Astrocyte (in vitro differentiated cells and primary cell): ENCODE measurements around the gene GPSM3. TPM values are rescaled to one million over a fixed set of nuclear protein-coding genes. Genes with fewer than 3 reads are reported as not detected.

Experiments
- DNase-seq: peaks from one replicate; pipeline ENCODE4 v3.0.0-alpha.2; 2010; ENCODE audit warnings: low read depth
- FAIRE-seq: peaks from 2 replicates; lab custom pipeline; 2011; peaks lifted over from hg19 to GRCh38; lab: Jason Lieb, UNC
- H2AFZ ChIP-seq: 2 replicates; pipeline ENCODE4 v1.6.0; 2012; ENCODE audit warnings: low read depth, low read length, inconsistent platforms
- H3K27ac ChIP-seq: 2 replicates; pipeline ENCODE4 v1.5.1; 2011; ENCODE audit warnings: low read depth, low read length, inconsistent platforms
- H3K27me3 ChIP-seq: 2 replicates; pipeline ENCODE4 v1.6.0; 2011; ENCODE audit warnings: low read length, inconsistent platforms; ENCODE audit not compliant: insufficient read depth
- H3K36me3 ChIP-seq: 2 replicates; pipeline ENCODE4 v1.5.1; 2011; ENCODE audit warnings: low read length, inconsistent platforms; ENCODE audit not compliant: insufficient read depth
- H3K4me1 ChIP-seq: 2 replicates; pipeline ENCODE4 v1.5.1; 2011; ENCODE audit warnings: low read length, inconsistent platforms; ENCODE audit not compliant: insufficient read depth
- H3K4me2 ChIP-seq: 2 replicates; pipeline ENCODE4 v1.6.0; 2012; ENCODE audit warnings: low read length, inconsistent platforms
- H3K4me3 ChIP-seq: 2 replicates; pipeline ENCODE4 v1.5.1; 2011; ENCODE audit warnings: low read depth, mild to moderate bottlenecking, low read length, inconsistent platforms; ENCODE audit not compliant: insufficient read depth
- H3K79me2 ChIP-seq: 2 replicates; pipeline ENCODE4 v1.6.0; 2012; ENCODE audit warnings: mild to moderate bottlenecking, low read length, inconsistent platforms; ENCODE audit not compliant: insufficient read depth
- H3K9ac ChIP-seq: 2 replicates; pipeline ENCODE4 v1.6.0; 2012; ENCODE audit warnings: mild to moderate bottlenecking, low read length, inconsistent platforms
- H3K9me3 ChIP-seq: 2 replicates; pipeline ENCODE4 v1.5.1; 2012; ENCODE audit warnings: low read depth, mild to moderate bottlenecking, low read length, inconsistent platforms; ENCODE audit not compliant: insufficient read depth
- H4K20me1 ChIP-seq: 2 replicates; pipeline ENCODE4 v1.6.0; 2012; ENCODE audit warnings: low read length, inconsistent platforms; ENCODE audit not compliant: insufficient read depth
- H3K27ac Mint-ChIP-seq: one replicate; pipeline ENCODE4 v1.8.0; 2021; ENCODE audit warnings: mild to moderate bottlenecking, mixed read lengths; ENCODE audit not compliant: unreplicated experiment
- H3K27me3 Mint-ChIP-seq: one replicate; pipeline ENCODE4 v1.8.0; 2021; ENCODE audit warnings: low read depth, mixed read lengths; ENCODE audit not compliant: unreplicated experiment
- H3K36me3 Mint-ChIP-seq: one replicate; pipeline ENCODE4 v1.8.0; 2021; ENCODE audit warnings: low read depth, mixed read lengths; ENCODE audit not compliant: unreplicated experiment
- H3K4me1 Mint-ChIP-seq: one replicate; pipeline ENCODE4 v1.8.0; 2021; ENCODE audit warnings: low read depth, mixed read lengths; ENCODE audit not compliant: unreplicated experiment
- H3K4me3 Mint-ChIP-seq: one replicate; pipeline ENCODE4 v1.8.0; 2021; ENCODE audit warnings: mild to moderate bottlenecking, moderate library complexity, mixed read lengths; ENCODE audit not compliant: unreplicated experiment
- H3K9me3 Mint-ChIP-seq: one replicate; pipeline ENCODE4 v1.8.0; 2021; ENCODE audit warnings: mild to moderate bottlenecking, mixed read lengths; ENCODE audit not compliant: unreplicated experiment
- CTCF ChIP-seq: IDR thresholded peaks from 2 replicates; pipeline ENCODE4 v1.5.1; 2011; ENCODE audit warnings: low read depth, mild to moderate bottlenecking, inconsistent platforms, low read length, moderate library complexity; ENCODE audit not compliant: insufficient read depth
- EZH2 ChIP-seq: IDR thresholded peaks from 2 replicates; pipeline ENCODE4 v1.6.1; 2012; ENCODE audit warnings: mild to moderate bottlenecking, low read length, inconsistent platforms; ENCODE audit not compliant: insufficient read depth
- total RNA-seq: library from RNA; stranded (reverse); gene quantifications from 2 replicates; pipeline ENCODE4 v1.2.1, GENCODE V29; 2021

Gene GPSM3
- total RNA-seq, 1 donor from 2014 or later, result 9.6 TPM

- DNase-seq (no peak), FAIRE-seq (no peak)
- Histone ChIP-seq H2AFZ (no peak overlapping the region), H4K20me1 (no peaks in the 10 kb centered on the region), H3K4me2 (no peak overlapping the region), H3K9me3 (no peaks in the 10 kb centered on the region), H3K27me3 (peaks cover 3% of the 10 kb centered on the region), H3K36me3 (no peaks in the 10 kb centered on the region), H3K79me2 (no peaks in the 10 kb centered on the region), H3K4me1 (no peaks in the 10 kb centered on the region), H3K27ac (no peak overlapping the region), H3K4me3 (no peak overlapping the region), H3K9ac (no peak overlapping the region)
- TF ChIP-seq CTCF (no peak), EZH2 (no peak)
- peaks cover 1% of the 10 kb centered on the region for H3K36me3 Mint-ChIP-seq
- peaks cover 45% of the 10 kb centered on the region for H3K27me3 Mint-ChIP-seq
- H3K4me1 Mint-ChIP-seq, result no peaks in the 10 kb centered on the region
- H3K27ac Mint-ChIP-seq, result no peak overlapping the region
- H3K4me3 Mint-ChIP-seq, result no peak overlapping the region
- no peaks in the 10 kb centered on the region for H3K9me3 Mint-ChIP-seq
These were observed 23.8 kb upstream of the GPSM3 start for GRCh38 chr6:32216285-32216684.

GRCh38 chr6:32215617-32216016 lies 23.2 kb upstream of the GPSM3 start:
- no peak overlapping the region for H3K27ac Mint-ChIP-seq
- TF ChIP-seq EZH2, result no peak
- no peak for TF ChIP-seq CTCF
- no peak overlapping the region for H3K4me2 ChIP-seq
- no peak for FAIRE-seq
- H3K27me3 ChIP-seq, result peaks cover 3% of the 10 kb centered on the region
- peaks cover 39% of the 10 kb centered on the region for H3K27me3 Mint-ChIP-seq
- no peak overlapping the region for H3K4me3 Mint-ChIP-seq
- no peaks in the 10 kb centered on the region for H3K9me3 Mint-ChIP-seq
- H3K4me3 ChIP-seq, result no peak overlapping the region
- H3K36me3 Mint-ChIP-seq, result peaks cover 1% of the 10 kb centered on the region
- H3K79me2 ChIP-seq, result no peaks in the 10 kb centered on the region
- H3K4me1 ChIP-seq, result no peaks in the 10 kb centered on the region
- H3K9ac ChIP-seq, result no peak overlapping the region
- no peaks in the 10 kb centered on the region for H3K9me3 ChIP-seq
- no peak overlapping the region for H3K27ac ChIP-seq
- no peaks in the 10 kb centered on the region for H3K4me1 Mint-ChIP-seq
- no peak overlapping the region for H2AFZ ChIP-seq
- DNase-seq, result no peak
- H4K20me1 ChIP-seq, result no peaks in the 10 kb centered on the region
- no peaks in the 10 kb centered on the region for H3K36me3 ChIP-seq

- peaks cover 3% of the 10 kb centered on the region for H3K27me3 ChIP-seq
- H4K20me1 ChIP-seq, result no peaks in the 10 kb centered on the region
- FAIRE-seq (no peak), DNase-seq (no peak)
- no peaks in the 10 kb centered on the region for H3K79me2 ChIP-seq
- H3K4me3 Mint-ChIP-seq, result no peak overlapping the region
- H3K9ac ChIP-seq, result no peak overlapping the region
- H3K4me1 ChIP-seq, result no peaks in the 10 kb centered on the region
- no peak overlapping the region for H3K27ac Mint-ChIP-seq
- H3K9me3 ChIP-seq, result no peaks in the 10 kb centered on the region
- H3K36me3 Mint-ChIP-seq, result peaks cover 1% of the 10 kb centered on the region
- no peak overlapping the region for H3K27ac ChIP-seq
- no peak overlapping the region for H3K4me3 ChIP-seq
- H2AFZ ChIP-seq, result no peak overlapping the region
- no peak for TF ChIP-seq CTCF
- TF ChIP-seq EZH2, result no peak
- no peaks in the 10 kb centered on the region for H3K4me1 Mint-ChIP-seq
- no peaks in the 10 kb centered on the region for H3K36me3 ChIP-seq
- H3K27me3 Mint-ChIP-seq, result peaks cover 32% of the 10 kb centered on the region
- no peaks in the 10 kb centered on the region for H3K9me3 Mint-ChIP-seq
- H3K4me2 ChIP-seq, result no peak overlapping the region
These were observed 21.7 kb upstream of the GPSM3 start for GRCh38 chr6:32214126-32214525.
